SK-N-SH (cell line): ENCODE data around the gene RTF2. TPM values are rescaled to one million over a fixed set of nuclear protein-coding genes. Genes with fewer than 3 reads are reported as not detected.

Experiments used
- CTCF ChIA-PET: fragments of 300-600, 350-600 bp; formaldehyde crosslinking; extraction: SDS; loops from one replicate; lab custom pipeline; 2021; lab: Yijun Ruan, JAX
- POLR2A ChIA-PET: fragments of 350-600 bp; sonication (Branson Sonifier 250); formaldehyde crosslinking; extraction: SDS; loops from one replicate; lab custom pipeline; 2020; ENCODE audit warnings: antibody characterized with exemption, inconsistent platforms; lab: Yijun Ruan, JAX
- DNase-seq: peaks from one replicate; pipeline ENCODE4 v3.0.0; 2012
- H2AFZ ChIP-seq: fragments of 200-600 bp; sonication (generic); 2 replicates; pipeline ENCODE4 v1.8.1; 2016; ENCODE audit warnings: antibody characterized with exemption, mild to moderate bottlenecking, low read depth
- H3F3A ChIP-seq: fragments of 200-600 bp; sonication (generic); replicated peaks from 2 replicates; pipeline ENCODE3; 2016; ENCODE audit warnings: antibody characterized with exemption, mild to moderate bottlenecking; ENCODE audit not compliant: insufficient read depth
- H3K27ac ChIP-seq, 2 experiments: fragments of 200-500 bp in 1 of 2; fragments of 200-600 bp in 1 of 2; sonication (Bioruptor generic) in 1 of 2; sonication (generic), shearing (Covaris generic) in 1 of 2; 2 replicates each; pipeline versions ENCODE4 v1.5.1 to v1.6.1; 2014 to 2016; ENCODE audit warnings: low read depth in 2 of 2, inconsistent platforms in 1 of 2, low read length in 1 of 2, mild to moderate bottlenecking in 1 of 2, mixed read lengths in 1 of 2
- H3K27me3 ChIP-seq: fragments of 200-600 bp; sonication (generic), shearing (Covaris generic); 2 replicates; pipeline ENCODE4 v1.6.1; 2016; ENCODE audit warnings: mixed run types; ENCODE audit not compliant: insufficient read depth
- H3K36me3 ChIP-seq, 2 experiments: fragments of 200-500 bp in 1 of 2; fragments of 200-600 bp in 1 of 2; sonication (Bioruptor generic) in 1 of 2; sonication (generic) in 1 of 2; replicated peaks in 1 of 2; 2 replicates each; pipeline versions ENCODE3 to v1.5.1; 2014 to 2016; ENCODE audit warnings: low read length in 1 of 2, mild to moderate bottlenecking in 1 of 2; ENCODE audit not compliant: insufficient read depth in 2 of 2, control insufficient read depth in 1 of 2
- H3K4me1 ChIP-seq, 2 experiments: fragments of 200-500 bp in 1 of 2; fragments of 200-600 bp in 1 of 2; sonication (Bioruptor generic) in 1 of 2; sonication (generic), shearing (Covaris generic) in 1 of 2; 2 replicates each; pipeline versions ENCODE4 v1.5.1 to v1.6.1; 2014 to 2016; ENCODE audit warnings: low read depth in 1 of 2, low read length in 1 of 2, mixed run types in 1 of 2; ENCODE audit not compliant: insufficient read depth in 2 of 2, control insufficient read depth in 1 of 2
- H3K4me2 ChIP-seq: fragments of 200-600 bp; sonication (generic), shearing (Covaris generic); 2 replicates; pipeline ENCODE4 v1.6.1; 2017; ENCODE audit warnings: mixed run types
- H3K4me3 ChIP-seq, 2 experiments: fragments of 200-500 bp in 1 of 2; fragments of 200-600 bp in 1 of 2; sonication (Bioruptor generic) in 1 of 2; sonication (generic), shearing (Covaris generic) in 1 of 2; 2 replicates each; pipeline versions ENCODE4 v1.5.1 to v1.8.1; 2014 to 2016; ENCODE audit warnings: low read depth in 2 of 2, inconsistent platforms in 1 of 2, low read length in 1 of 2, mild to moderate bottlenecking in 1 of 2, mixed read lengths in 1 of 2, moderate library complexity in 1 of 2
- H3K79me2 ChIP-seq: fragments of 200-600 bp; sonication (generic); 2 replicates; pipeline ENCODE4 v1.8.1; 2017; ENCODE audit warnings: mild to moderate bottlenecking; ENCODE audit not compliant: insufficient read depth
- H3K9ac ChIP-seq: fragments of 200-600 bp; sonication (generic); 2 replicates; pipeline ENCODE4 v1.6.1; 2017; ENCODE audit warnings: mixed run types
- H3K9me2 ChIP-seq: fragments of 200-600 bp; sonication (generic); 2 replicates; pipeline ENCODE4 v1.6.1; 2017; ENCODE audit warnings: mixed run types
- H3K9me3 ChIP-seq: fragments of 200-600 bp; sonication (generic); 2 replicates; pipeline ENCODE4 v1.6.1; 2017; ENCODE audit warnings: mixed run types, mild to moderate bottlenecking, moderate library complexity
- H4K20me1 ChIP-seq: fragments of 200-600 bp; sonication (generic); 2 replicates; pipeline ENCODE4 v1.6.1; 2017; ENCODE audit warnings: mild to moderate bottlenecking, mixed run types; ENCODE audit not compliant: insufficient read depth
- ELF1 ChIP-seq: IDR thresholded peaks from 2 replicates; pipeline ENCODE4 v1.4.0; 2012
- EP300 ChIP-seq, 2 experiments: IDR thresholded peaks; 2 replicates each; pipeline versions ENCODE4 v1.4.0 to v1.6.1; 2012; ENCODE audit warnings: borderline replicate concordance in 1 of 2, low read depth in 1 of 2, low read length in 1 of 2
- EZH2phosphoT487 ChIP-seq: fragments of 200-600 bp; sonication (generic); IDR thresholded peaks from 2 replicates; pipeline ENCODE4 v1.6.1; 2017; ENCODE audit warnings: low read depth, mixed run types, mild to moderate bottlenecking, antibody characterized with exemption, moderate library complexity, borderline replicate concordance
- FOSL2 ChIP-seq: IDR thresholded peaks from 2 replicates; pipeline ENCODE4 v1.4.0; 2012; ENCODE audit warnings: low read depth, mild to moderate bottlenecking, moderate library complexity, borderline replicate concordance
- FOXM1 ChIP-seq: IDR thresholded peaks from 2 replicates; pipeline ENCODE4 v1.4.0; 2012; ENCODE audit warnings: low read depth, mild to moderate bottlenecking
- GABPA ChIP-seq: IDR thresholded peaks from 2 replicates; pipeline ENCODE4 v1.4.0; 2012; ENCODE audit warnings: low read depth, mild to moderate bottlenecking
- GATA2 ChIP-seq: sonication (generic); formaldehyde crosslinking; IDR thresholded peaks from 2 replicates; pipeline ENCODE4 v1.5.0; 2020; ENCODE audit warnings: mild to moderate bottlenecking, missing genetic modification reagents
- SIN3A ChIP-seq: IDR thresholded peaks from 2 replicates; pipeline ENCODE4 v1.6.1; 2012; ENCODE audit warnings: low read depth, mild to moderate bottlenecking, low read length, moderate library complexity, borderline replicate concordance
- TCF12 ChIP-seq: IDR thresholded peaks from 2 replicates; pipeline ENCODE4 v1.4.0; 2012
- YY1 ChIP-seq: IDR thresholded peaks from 2 replicates; pipeline ENCODE4 v1.4.0; 2012; ENCODE audit warnings: low read depth, mild to moderate bottlenecking
- WGBS: methylation state at CpG from one replicate; pipeline ENCODE4 v1.1.6; 2017; ENCODE audit warnings: low lambda C conversion rate; 5-methylcytosine and 5-hydroxymethylcytosine counted together
- polyA plus RNA-seq, 3 experiments: library from polyadenylated mRNA; depleted of rRNA; stranded (reverse); fragments of >200 nt; gene quantifications; 2 replicates each; pipeline ENCODE4 v1.2.3, GENCODE V29; 2012
- TF ChIP-seq, protein P1 (sequence below): fragments of 150-350 bp; IDR thresholded peaks from 2 replicates; pipeline ENCODE4 v1.6.1; 2016; ENCODE audit warnings: mild to moderate bottlenecking, low read depth, low read length
- TF ChIP-seq, protein P2 (sequence below): IDR thresholded peaks from 2 replicates; pipeline ENCODE4 v1.4.0; 2012; ENCODE audit warnings: low read depth, borderline replicate concordance
- TF ChIP-seq, protein P3 (sequence below): IDR thresholded peaks from 2 replicates; pipeline ENCODE4 v1.4.0; 2012; ENCODE audit warnings: low read depth

RTF2 gene
- polyA plus RNA-seq, 1 of the 3 experiments (the other 2 are of a cell fraction), result 78.2 TPM

DNA sequence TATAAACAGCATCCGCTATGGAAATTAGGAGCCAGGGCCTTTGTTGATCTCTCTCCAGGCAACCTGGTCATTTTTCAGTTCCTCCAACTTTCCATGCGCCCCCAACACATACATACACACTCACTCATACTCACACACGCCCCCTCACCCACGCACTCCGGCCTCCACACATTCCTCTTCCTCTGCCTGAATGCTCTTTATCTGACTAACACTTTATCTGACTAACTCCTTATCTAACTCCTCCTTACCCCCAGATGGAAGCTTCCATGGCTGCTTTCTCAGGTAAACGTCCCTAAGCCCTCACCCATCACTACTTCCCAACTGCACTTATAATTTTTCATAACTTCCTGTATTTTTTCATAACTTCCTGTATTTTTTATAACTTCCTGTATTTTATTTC, 38.9 kb upstream of the RTF2 start:
- no peak overlapping the region for H3K9ac ChIP-seq
- H3K4me2 ChIP-seq, result no peak overlapping the region
- H3K4me3 ChIP-seq, result no peak overlapping the region
- H3K27me3 ChIP-seq, result no peaks in the 10 kb centered on the region
- H3K9me2 ChIP-seq, result no peaks in the 10 kb centered on the region
- CTCF ChIA-PET, result no interaction called here
- H3K27ac ChIP-seq, result no peak overlapping the region
- no peaks in the 10 kb centered on the region for H3K36me3 ChIP-seq
- TF ChIP-seq GABPA (peak; percentile 45), TCF12 (no peak)
- TF ChIP-seq, protein P1, sequence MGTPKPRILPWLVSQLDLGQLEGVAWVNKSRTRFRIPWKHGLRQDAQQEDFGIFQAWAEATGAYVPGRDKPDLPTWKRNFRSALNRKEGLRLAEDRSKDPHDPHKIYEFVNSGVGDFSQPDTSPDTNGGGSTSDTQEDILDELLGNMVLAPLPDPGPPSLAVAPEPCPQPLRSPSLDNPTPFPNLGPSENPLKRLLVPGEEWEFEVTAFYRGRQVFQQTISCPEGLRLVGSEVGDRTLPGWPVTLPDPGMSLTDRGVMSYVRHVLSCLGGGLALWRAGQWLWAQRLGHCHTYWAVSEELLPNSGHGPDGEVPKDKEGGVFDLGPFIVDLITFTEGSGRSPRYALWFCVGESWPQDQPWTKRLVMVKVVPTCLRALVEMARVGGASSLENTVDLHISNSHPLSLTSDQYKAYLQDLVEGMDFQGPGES, result no peak
- TF ChIP-seq, all 33 proteins: peak for 1
- POLR2A ChIA-PET, result no interaction called here
- Histone ChIP-seq H3F3A (no peaks in the 10 kb centered on the region), H3K9me3 (no peaks in the 10 kb centered on the region), H3K4me1 (no peaks in the 10 kb centered on the region; a peak in 1 of 4 replicates), H3K79me2 (no peaks in the 10 kb centered on the region), H2AFZ (peak overlapping the region; percentile 83; the same call in 1 of the 2 replicates), H4K20me1 (no peaks in the 10 kb centered on the region)
- WGBS, result 62% methylated on average over 6 of the region's 6 CpGs
- DNase-seq, result no peak

DNA sequence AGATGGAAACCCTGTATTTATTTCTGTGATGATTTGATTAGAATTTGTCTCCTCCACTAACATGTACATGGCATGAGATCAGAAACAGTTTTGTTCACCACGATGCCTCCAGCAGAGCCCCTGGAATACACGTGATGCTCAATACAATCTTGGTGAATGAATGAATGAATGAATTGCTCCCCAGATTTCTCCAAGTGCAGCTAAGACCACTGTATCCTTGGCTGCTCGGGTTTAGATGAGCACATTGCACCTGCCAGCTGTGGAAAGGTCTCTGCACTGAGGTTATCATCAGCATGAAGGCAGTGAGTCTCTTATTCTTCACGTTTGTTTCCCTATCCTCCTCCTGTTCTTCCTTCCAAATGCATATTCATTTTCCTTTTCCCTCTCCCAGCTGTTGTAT, 38.5 kb upstream of the RTF2 start:
- Histone ChIP-seq H3K27me3 (no peaks in the 10 kb centered on the region), H3K9me3 (no peaks in the 10 kb centered on the region), H3K4me2 (no peak overlapping the region), H3K27ac (no peak overlapping the region), H3K9ac (no peak overlapping the region), H3F3A (no peaks in the 10 kb centered on the region), H3K4me1 (no peaks in the 10 kb centered on the region; a peak in 1 of 4 replicates), H3K79me2 (no peaks in the 10 kb centered on the region), H2AFZ (peak overlapping the region; percentile 83; the same call in 1 of the 2 replicates), H3K36me3 (no peaks in the 10 kb centered on the region), H3K9me2 (no peaks in the 10 kb centered on the region), H3K4me3 (no peak overlapping the region), H4K20me1 (no peaks in the 10 kb centered on the region)
- ChIA-PET POLR2A (no interaction called here), CTCF (no interaction called here)
- no peak for DNase-seq
- WGBS, result 66% methylated on average over 4 of the region's 4 CpGs
- TF ChIP-seq EP300 (IDR thresholded peaks at IDR 0.05; ENCODE audit: borderline replicate concordance in 1 of 2, low read depth in 1 of 2, low read length in 1 of 2) (no peak), YY1 (no peak), GABPA (no peak), EZH2phosphoT487 (no peak), ELF1 (no peak), SIN3A (no peak), FOSL2 (no peak), GATA2 (no peak), FOXM1 (no peak)
- TF ChIP-seq, protein P2, sequence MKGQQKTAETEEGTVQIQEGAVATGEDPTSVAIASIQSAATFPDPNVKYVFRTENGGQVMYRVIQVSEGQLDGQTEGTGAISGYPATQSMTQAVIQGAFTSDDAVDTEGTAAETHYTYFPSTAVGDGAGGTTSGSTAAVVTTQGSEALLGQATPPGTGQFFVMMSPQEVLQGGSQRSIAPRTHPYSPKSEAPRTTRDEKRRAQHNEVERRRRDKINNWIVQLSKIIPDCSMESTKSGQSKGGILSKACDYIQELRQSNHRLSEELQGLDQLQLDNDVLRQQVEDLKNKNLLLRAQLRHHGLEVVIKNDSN, result no peak
- TF ChIP-seq, protein P3, sequence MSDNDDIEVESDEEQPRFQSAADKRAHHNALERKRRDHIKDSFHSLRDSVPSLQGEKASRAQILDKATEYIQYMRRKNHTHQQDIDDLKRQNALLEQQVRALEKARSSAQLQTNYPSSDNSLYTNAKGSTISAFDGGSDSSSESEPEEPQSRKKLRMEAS, result no peak
